Measurements from ENCODE around the gene S100A16. TPM values are rescaled to one million over a fixed set of nuclear protein-coding genes. Genes with fewer than 3 reads are reported as not detected.

Gene S100A16
- total and polyA plus RNA-seq, 9 of the 15 experiments (the other 6 are each of a cell fraction or from before 2014, with no cell fraction given), result 1.6 to 6.9 (median 4.3) TPM

DNA sequence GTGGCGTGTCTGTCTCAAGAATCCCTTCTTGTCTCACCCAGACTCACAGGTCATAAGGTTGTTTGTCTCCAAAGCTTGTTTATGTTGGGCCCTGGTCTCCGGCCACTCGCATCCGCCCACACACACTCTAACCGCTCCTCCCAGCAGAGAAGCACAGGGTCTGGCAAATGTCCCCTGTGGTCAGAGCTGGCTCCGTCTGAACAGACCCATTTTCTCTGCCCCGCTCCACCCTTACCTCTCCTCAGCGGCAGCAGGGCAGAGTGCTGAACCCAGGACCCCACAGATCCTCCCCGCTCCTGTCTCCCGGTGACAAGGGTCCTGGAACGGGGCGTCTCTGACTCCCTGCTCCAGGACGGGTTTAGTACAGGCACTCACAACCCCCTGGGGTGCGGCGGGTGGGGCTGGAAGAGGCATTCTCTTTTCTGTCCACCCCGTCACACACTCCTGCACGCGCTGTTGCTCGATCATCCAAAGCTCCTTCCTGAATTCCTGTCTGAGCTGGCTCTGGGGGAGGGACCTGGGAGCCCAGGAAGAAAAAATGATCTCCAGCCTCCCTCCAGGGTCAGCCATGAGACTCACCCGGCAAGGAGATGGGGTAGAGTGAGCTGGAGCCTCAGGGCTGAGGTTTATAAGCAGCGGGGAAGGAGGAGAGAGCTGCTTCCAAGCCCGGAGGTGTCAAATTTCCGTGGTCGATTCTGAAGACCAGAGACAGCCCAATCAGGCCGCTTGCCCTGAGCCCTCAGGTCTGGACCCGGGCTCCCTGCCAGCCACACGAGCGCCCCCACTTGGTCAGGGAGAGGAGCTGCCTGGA is 14.2 kb upstream of the S100A16 start, which contains the start of gene S100A13 (continued):
- TF ChIP-seq ZNF511 (CRISPR knock-in tag; IDR thresholded peaks at IDR 0.05) (peak; percentile 44; the same call in 1 of the 2 replicates), CBX3 (IDR thresholded peaks at IDR 0.05; ENCODE audit: borderline replicate concordance in 1 of 2, low read length in 2 of 2) (0 out of 3 replicates have a peak, but pooled peaks of 1 of the 2 experiments have one; percentile 40), TCF7L2 (IDR thresholded peaks at IDR 0.05; ENCODE audit: low read depth, low read length) (no peak), HIVEP1 (CRISPR knock-in tag; IDR thresholded peaks at IDR 0.05) (no peak), CHD4 (IDR thresholded peaks at IDR 0.05; ENCODE audit: insufficient read depth, insufficient replicate concordance, low read depth, low read length, poor library complexity, severe bottlenecking) (no peak), CREBBP (IDR thresholded peaks at IDR 0.05; ENCODE audit: low read depth, low read length) (no peak), ZNF584 (CRISPR knock-in tag; IDR thresholded peaks at IDR 0.05; ENCODE audit: low read depth) (0 out of 2 replicates have a peak, but pooled peaks have one; percentile 24), MAX (CRISPR knock-in tag; IDR thresholded peaks at IDR 0.05) (no peak; the same call in none of the 2 replicates), SOX6 (IDR thresholded peaks at IDR 0.05) (peak; percentile 37; the same call in 1 of the 2 replicates), GTF2A2 (tag; IDR thresholded peaks at IDR 0.05) (0 out of 2 replicates have a peak, but pooled peaks have one; percentile 18), ZNF507 (tag; conservative IDR thresholded peaks at IDR 0.05) (no peak), ATF1 (CRISPR knock-in tag; IDR thresholded peaks at IDR 0.05) (no peak), ATF1 (tag; IDR thresholded peaks at IDR 0.05) (0 out of 2 replicates have a peak, but pooled peaks have one; percentile 25), ZNF232 (CRISPR knock-in tag; IDR thresholded peaks at IDR 0.05) (no peak), ZBTB11 (CRISPR knock-in tag; IDR thresholded peaks at IDR 0.05) (no peak)
- TF ChIP-seq, protein P1, sequence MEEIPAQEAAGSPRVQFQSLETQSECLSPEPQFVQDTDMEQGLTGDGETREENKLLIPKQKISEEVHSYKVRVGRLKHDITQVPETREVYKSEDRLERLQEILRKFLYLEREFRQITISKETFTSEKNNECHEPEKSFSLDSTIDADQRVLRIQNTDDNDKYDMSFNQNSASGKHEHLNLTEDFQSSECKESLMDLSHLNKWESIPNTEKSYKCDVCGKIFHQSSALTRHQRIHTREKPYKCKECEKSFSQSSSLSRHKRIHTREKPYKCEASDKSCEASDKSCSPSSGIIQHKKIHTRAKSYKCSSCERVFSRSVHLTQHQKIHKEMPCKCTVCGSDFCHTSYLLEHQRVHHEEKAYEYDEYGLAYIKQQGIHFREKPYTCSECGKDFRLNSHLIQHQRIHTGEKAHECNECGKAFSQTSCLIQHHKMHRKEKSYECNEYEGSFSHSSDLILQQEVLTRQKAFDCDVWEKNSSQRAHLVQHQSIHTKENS (CRISPR knock-in tag; IDR thresholded peaks at IDR 0.05), result no peak
- TF ChIP-seq, protein P2, sequence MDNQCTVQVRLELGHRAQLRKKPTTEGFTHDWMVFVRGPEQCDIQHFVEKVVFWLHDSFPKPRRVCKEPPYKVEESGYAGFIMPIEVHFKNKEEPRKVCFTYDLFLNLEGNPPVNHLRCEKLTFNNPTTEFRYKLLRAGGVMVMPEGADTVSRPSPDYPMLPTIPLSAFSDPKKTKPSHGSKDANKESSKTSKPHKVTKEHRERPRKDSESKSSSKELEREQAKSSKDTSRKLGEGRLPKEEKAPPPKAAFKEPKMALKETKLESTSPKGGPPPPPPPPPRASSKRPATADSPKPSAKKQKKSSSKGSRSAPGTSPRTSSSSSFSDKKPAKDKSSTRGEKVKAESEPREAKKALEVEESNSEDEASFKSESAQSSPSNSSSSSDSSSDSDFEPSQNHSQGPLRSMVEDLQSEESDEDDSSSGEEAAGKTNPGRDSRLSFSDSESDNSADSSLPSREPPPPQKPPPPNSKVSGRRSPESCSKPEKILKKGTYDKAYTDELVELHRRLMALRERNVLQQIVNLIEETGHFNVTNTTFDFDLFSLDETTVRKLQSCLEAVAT (IDR thresholded peaks at IDR 0.05), result 0 out of 4 replicates have a peak, but pooled peaks of 1 of the 2 experiments have one; percentile 30

Data from K562 (cell line).